Upper lobe of right lung (tissue), 1 donor: ENCODE results near the gene KAT7. TPM values are rescaled to one million over a fixed set of nuclear protein-coding genes. Genes with fewer than 3 reads are reported as not detected.

ENCODE experiments used
- ATAC-seq: fragments of 200-7000 bp; cut with Tn5 transposase; one replicate; pipeline ENCODE4 v1.9.1; 2020; ENCODE audit warnings: mild to moderate bottlenecking, moderate library complexity
- DNase-seq: peaks from one replicate; pipeline ENCODE4 v3.0.0-alpha.2; 2020
- H3K27ac ChIP-seq: fragments of 200-600 bp; one replicate; pipeline ENCODE4 v1.8.0; 2022
- H3K27me3 ChIP-seq: fragments of 200-600 bp; one replicate; pipeline ENCODE4 v1.8.0; 2022; ENCODE audit warnings: mild to moderate bottlenecking
- H3K36me3 ChIP-seq: fragments of 200-600 bp; one replicate; pipeline ENCODE4 v1.8.0; 2022
- H3K4me1 ChIP-seq: fragments of 200-600 bp; one replicate; pipeline ENCODE4 v1.8.0; 2022
- H3K4me3 ChIP-seq: fragments of 200-600 bp; one replicate; pipeline ENCODE4 v1.8.0; 2022; ENCODE audit warnings: mild to moderate bottlenecking
- H3K9me3 ChIP-seq: fragments of 200-600 bp; one replicate; pipeline ENCODE4 v1.8.0; 2022
- CTCF ChIP-seq: fragments of 200-600 bp; IDR thresholded peaks from one replicate; pipeline ENCODE4 v1.8.0; 2022; ENCODE audit warnings: antibody characterized with exemption
- intact Hi-C: fragments of 100-400 bp; cut with DNase I; formaldehyde crosslinking; loops from one replicate; pipeline ENCODE4 v1.11.0; 2022
- total RNA-seq: library from RNA; stranded (reverse); fragmentation: NEBNext Ultra II Directional; extraction: Animal tissue kit (Norgen Biotek cat#: 25700); gene quantifications from one replicate; pipeline ENCODE4 v1.2.1, GENCODE V29; 2021
- donor health status: DM: no; HTN: yes; CAD: no; lungs with severe emphysema.

The KAT7 gene
- total RNA-seq, 1 donor from 2014 or later, result 61.4 TPM

DNA sequence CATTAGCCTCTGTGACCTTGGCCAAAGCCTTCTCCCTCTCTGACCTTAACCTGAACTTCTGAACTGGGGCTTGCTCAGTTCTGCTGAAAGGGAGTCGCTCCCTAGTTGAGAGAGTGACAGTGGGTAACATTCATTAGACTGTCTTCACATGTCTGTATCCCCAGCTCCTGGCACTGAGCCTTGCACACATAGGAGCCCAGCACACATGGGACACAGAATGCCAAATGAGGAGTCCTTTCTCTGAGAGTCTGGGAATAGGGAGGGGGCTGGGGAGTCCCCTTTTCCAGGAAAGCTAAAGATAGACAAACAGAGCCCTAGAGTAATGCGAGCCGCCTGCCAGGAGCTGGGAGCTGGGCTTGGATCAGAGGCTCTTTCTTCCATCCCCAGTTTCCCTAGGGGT is 56.8 kb downstream of the KAT7 start:
- intact Hi-C loops, result loop anchor here (10.0 kb wide), 2 partner anchors 151 to 271 kb away; partner anchors contain the start of gene NXPH3
- DNase-seq, result no peak
- H3K4me3 ChIP-seq, result no peak overlapping the region
- H3K27ac ChIP-seq, result no peak overlapping the region
- no peak for ATAC-seq
- no peaks in the 10 kb centered on the region for H3K27me3 ChIP-seq
- no peak for TF ChIP-seq CTCF
- H3K36me3 ChIP-seq, result no peaks in the 10 kb centered on the region
- H3K4me1 ChIP-seq, result peaks cover 14% of the 10 kb centered on the region
- H3K9me3 ChIP-seq, result no peaks in the 10 kb centered on the region

- no peak for ATAC-seq
- no peak overlapping the region for H3K4me3 ChIP-seq
- TF ChIP-seq CTCF, result no peak
- peaks cover 25% of the 10 kb centered on the region for H3K4me1 ChIP-seq
- intact Hi-C loops, result loop anchor here (10.0 kb wide), 2 partner anchors 152 to 272 kb away; partner anchors contain the start of gene NXPH3
- no peaks in the 10 kb centered on the region for H3K36me3 ChIP-seq
- peak; percentile 46 for DNase-seq
- H3K27ac ChIP-seq, result no peak overlapping the region
- no peaks in the 10 kb centered on the region for H3K9me3 ChIP-seq
- H3K27me3 ChIP-seq, result no peaks in the 10 kb centered on the region
Observed at GRCh38 chr17:49846938-49847712, 58.6 kb downstream of the KAT7 start.

GRCh38 chr17:49848019-49848473 is 59.6 kb downstream of the KAT7 start, which contains the start of gene TAC4:
Gene TAC4 (minus strand): TSS chr17:49848069. CDS start chr17:49848017, 52 bp downstream.
- TF ChIP-seq CTCF, result no peak
- Histone ChIP-seq H3K27me3 (no peaks in the 10 kb centered on the region), H3K9me3 (no peaks in the 10 kb centered on the region), H3K27ac (no peak within 1 kb of the TSS), H3K4me3 (no peak within 1 kb of the TSS), H3K4me1 (peaks cover 27% of the 10 kb centered on the region), H3K36me3 (no peaks in the 10 kb centered on the region)
- intact Hi-C loops, result loop anchor here (10.0 kb wide), 2 partner anchors 153 to 273 kb away; partner anchors contain the start of gene NXPH3
- ATAC-seq, result no peak
- peak; percentile 29 for DNase-seq

DNA sequence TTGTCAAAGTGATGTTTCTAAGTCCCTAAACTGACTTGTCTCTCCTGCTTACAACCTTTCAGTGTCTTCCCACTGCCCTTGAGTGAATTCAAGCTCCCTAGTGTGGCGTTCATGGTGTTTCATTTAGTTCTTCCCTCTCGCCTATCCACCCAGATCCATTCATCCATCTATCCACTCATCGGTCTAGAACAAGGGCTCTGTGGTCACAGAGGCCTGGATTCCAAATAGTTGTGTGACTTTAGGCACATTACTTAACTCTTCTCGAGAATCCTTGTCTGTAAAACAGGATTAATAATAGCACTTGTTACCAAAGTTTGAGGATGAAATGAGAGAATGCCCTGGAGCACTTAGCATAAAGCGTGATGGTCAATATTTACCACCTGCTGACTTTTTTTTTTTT is 60.3 kb downstream of the KAT7 start:
- no peak overlapping the region for H3K27ac ChIP-seq
- peaks cover 27% of the 10 kb centered on the region for H3K4me1 ChIP-seq
- DNase-seq, result no peak
- TF ChIP-seq CTCF, result no peak
- no peak for ATAC-seq
- no peaks in the 10 kb centered on the region for H3K9me3 ChIP-seq
- intact Hi-C loops, result loop anchor here (10.0 kb wide), 2 partner anchors 154 to 274 kb away; partner anchors contain the start of gene NXPH3
- no peaks in the 10 kb centered on the region for H3K36me3 ChIP-seq
- H3K4me3 ChIP-seq, result no peak overlapping the region
- H3K27me3 ChIP-seq, result no peaks in the 10 kb centered on the region

GRCh38 chr17:49850218-49850610 is 61.7 kb downstream of the KAT7 start:
- Histone ChIP-seq H3K36me3 (no peaks in the 10 kb centered on the region), H3K27me3 (no peaks in the 10 kb centered on the region), H3K4me3 (no peak overlapping the region), H3K4me1 (peaks cover 22% of the 10 kb centered on the region), H3K27ac (no peak overlapping the region), H3K9me3 (no peaks in the 10 kb centered on the region)
- intact Hi-C loops, result no loop called here
- ATAC-seq, result no peak
- TF ChIP-seq CTCF, result no peak
- no peak for DNase-seq
